ENCODE results near the gene MAN1A1.
A peak's percentile ranks its signal among the peaks of the same experiment; 100 is the strongest.
"Not testable (repeated sequence)": the region's sequence is repeated elsewhere in the genome, so short reads cannot be mapped to it uniquely, and the experiment has no call there.

MAN1A1 gene

DNA sequence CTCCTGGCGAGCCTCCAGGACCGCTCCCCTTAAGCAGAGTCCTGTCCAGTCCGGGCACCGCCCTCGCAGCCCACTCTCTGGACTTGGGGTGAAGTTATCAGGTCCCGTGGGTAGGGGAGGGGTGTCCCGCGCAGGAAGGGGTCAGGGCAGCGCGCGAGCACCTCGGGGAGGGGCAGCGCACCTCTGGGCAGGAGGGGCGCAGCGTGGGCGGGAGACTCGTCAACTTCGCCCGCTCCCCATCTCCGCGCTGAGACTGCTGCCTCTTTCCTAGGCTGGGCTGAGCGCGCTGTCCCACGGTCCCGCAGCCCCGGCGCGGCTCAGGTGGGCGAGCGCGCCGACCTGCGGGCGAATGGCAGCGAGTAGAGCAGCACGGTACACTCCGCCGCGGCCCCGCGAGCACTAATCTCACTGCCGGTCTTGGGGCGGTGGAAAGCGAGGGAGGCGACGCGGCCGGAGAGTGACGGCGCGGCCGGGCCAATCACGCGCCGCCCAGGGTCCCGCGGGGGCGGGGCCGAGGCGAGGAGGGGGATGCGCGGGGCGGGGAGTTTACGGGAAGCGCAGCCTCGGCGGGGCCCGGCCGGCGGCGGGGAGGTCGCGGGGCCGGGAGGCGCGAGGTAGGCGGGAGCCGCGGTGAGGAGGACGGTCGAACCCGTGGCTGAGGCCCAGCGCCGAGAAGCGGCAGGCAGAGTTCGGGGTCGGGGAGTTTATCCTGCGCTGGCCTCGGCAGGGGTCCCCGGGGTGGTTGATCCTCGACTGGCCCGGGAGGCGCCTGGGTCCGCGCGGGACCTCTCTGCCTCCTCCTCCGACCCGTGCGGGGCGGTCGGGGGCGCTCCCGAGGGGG, at the start of gene MAN1A1:
Gene MAN1A1, minus strand, starts transcription at position 401 of the 841 bp plus-strand sequence. CDS start 696 bp downstream, outside the sequence.
- DNase-seq (ENCODE audit: extremely low read depth in 1 of 2, low read depth in 1 of 2), result peak; percentile 65 to 83

GRCh38 chr6:119395192-119395591, 45.6 kb upstream of the MAN1A1 start:
- no peak for DNase-seq (ENCODE audit: extremely low read depth in 1 of 2, low read depth in 1 of 2)

GRCh38 chr6:119390247-119390793, 40.8 kb upstream of the MAN1A1 start:
- DNase-seq (ENCODE audit: extremely low read depth in 1 of 2, low read depth in 1 of 2), result no peak

GRCh38 chr6:119385994-119386393, 36.4 kb upstream of the MAN1A1 start:
- DNase-seq (ENCODE audit: extremely low read depth in 1 of 2, low read depth in 1 of 2), result no peak

- no peak for DNase-seq (ENCODE audit: extremely low read depth in 1 of 2, low read depth in 1 of 2)
Observed at GRCh38 chr6:119384444-119384843, 34.9 kb upstream of the MAN1A1 start.

DNA sequence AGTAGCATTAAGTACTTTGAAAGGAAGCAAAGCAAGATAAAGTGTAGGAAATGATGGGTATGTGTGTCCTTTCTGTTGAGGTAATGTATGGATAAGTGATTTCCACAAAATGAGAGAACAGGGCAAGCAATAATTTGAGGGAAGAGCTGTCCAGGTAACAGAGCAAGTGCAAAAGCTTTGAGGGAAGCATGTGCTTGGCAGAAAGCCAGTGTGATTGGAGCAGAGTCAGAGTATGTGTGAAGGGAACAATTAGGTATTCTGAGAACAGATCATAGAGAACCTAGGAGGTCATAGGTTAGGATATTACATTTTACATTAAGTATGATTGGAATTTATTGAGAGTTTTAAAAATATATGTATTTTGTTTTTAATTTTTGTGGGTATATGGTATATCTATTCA, 30.2 kb upstream of the MAN1A1 start:
- DNase-seq (ENCODE audit: extremely low read depth in 1 of 2, low read depth in 1 of 2), result no peak

GRCh38 chr6:119377043-119377442, 27.5 kb upstream of the MAN1A1 start:
- not testable (repeated sequence) for DNase-seq (ENCODE audit: extremely low read depth in 1 of 2, low read depth in 1 of 2)

DNA sequence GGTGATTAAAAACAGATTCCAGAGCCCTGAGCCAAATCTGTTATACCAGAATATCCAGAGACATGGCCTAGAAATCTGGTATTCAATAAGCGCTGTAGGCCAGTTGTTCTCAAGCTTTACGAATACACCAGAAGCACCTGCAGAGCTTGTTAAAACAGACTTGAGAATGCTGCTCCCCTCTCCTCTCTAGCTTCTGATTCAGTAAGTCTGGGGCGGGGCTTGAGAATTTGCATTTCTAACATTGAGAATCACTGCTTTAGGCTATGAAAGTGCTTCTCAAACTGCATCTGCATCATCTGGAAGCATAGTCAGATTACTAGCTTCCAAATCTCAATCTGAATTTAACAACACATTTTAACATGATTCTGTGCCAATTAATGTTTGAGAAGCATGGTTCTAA, 20.5 kb upstream of the MAN1A1 start:
- DNase-seq (ENCODE audit: extremely low read depth in 1 of 2, low read depth in 1 of 2), result no peak

GRCh38 chr6:119368921-119369320, 19.4 kb upstream of the MAN1A1 start:
- DNase-seq (ENCODE audit: extremely low read depth in 1 of 2, low read depth in 1 of 2), result no peak

- no peak for DNase-seq (ENCODE audit: extremely low read depth in 1 of 2, low read depth in 1 of 2)
Observed at GRCh38 chr6:119361209-119361608, 11.6 kb upstream of the MAN1A1 start.

GRCh38 chr6:119360262-119360915, 10.8 kb upstream of the MAN1A1 start:
- DNase-seq (ENCODE audit: extremely low read depth in 1 of 2, low read depth in 1 of 2), result no peak

DNA sequence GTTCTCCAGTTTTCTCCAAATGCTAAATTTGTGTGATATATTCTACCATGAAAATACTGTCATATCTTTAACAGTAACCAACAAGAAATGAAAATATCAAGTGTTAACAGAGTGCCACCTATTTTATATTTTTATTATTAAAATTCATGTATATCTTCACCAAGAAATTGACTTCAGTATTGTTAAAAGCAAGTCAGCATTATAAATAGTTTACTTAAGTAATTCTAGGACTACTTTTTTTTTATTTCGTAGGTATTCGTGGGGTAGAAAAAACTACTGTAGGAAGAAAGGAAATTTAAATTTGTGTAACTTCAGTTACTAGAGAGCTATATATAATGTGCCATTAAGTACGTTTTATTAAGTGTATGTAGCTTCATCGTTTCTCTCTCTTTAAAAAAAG, 6.3 kb upstream of the MAN1A1 start:
- DNase-seq (ENCODE audit: extremely low read depth in 1 of 2, low read depth in 1 of 2), result no peak

DNA sequence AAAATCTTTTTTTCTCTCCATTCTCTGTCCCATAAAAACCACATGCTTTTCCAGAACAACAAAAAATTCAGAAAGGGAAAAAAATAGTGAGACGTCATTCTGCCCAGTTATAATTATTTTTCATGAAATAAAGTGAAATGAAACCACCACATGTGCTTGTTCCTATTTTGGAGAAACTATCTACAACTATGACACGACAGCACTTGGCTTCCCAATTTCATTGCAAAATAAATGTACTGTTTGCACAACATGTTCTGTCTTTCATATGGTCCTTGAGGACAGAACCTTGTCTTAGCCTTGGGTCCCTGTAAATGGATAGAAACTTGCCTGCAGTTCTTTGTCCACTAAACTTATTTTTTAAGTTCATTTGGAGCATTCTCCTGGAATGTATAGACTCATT, 5.6 kb upstream of the MAN1A1 start:
- DNase-seq (ENCODE audit: extremely low read depth in 1 of 2, low read depth in 1 of 2), result no peak

GRCh38 chr6:119353696-119354095, 4.1 kb upstream of the MAN1A1 start:
- no peak for DNase-seq (ENCODE audit: extremely low read depth in 1 of 2, low read depth in 1 of 2)

DNA sequence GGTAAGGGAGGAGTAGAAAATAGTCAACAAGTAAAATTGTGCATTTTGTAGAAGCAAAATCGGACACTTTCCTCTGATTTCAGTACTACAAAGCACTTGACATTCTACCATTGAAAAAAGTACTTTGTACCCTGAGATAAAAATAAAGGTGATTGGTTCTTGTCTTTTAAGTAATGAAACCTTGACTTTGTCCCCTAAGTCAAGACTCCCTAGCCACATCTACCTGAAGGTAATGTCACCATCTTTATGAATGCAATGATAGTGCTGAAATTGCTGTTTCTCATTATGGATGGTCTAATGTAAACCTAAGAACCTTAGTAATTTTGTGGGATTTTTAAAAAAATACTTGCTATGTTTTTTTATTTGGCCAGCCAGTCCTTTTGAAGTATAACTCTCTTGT, 2.4 kb upstream of the MAN1A1 start:
- DNase-seq (ENCODE audit: extremely low read depth in 1 of 2, low read depth in 1 of 2), result no peak

- no peak for DNase-seq (ENCODE audit: extremely low read depth in 1 of 2, low read depth in 1 of 2)
Observed at GRCh38 chr6:119350952-119351372, 1.4 kb upstream of the MAN1A1 start.

DNA sequence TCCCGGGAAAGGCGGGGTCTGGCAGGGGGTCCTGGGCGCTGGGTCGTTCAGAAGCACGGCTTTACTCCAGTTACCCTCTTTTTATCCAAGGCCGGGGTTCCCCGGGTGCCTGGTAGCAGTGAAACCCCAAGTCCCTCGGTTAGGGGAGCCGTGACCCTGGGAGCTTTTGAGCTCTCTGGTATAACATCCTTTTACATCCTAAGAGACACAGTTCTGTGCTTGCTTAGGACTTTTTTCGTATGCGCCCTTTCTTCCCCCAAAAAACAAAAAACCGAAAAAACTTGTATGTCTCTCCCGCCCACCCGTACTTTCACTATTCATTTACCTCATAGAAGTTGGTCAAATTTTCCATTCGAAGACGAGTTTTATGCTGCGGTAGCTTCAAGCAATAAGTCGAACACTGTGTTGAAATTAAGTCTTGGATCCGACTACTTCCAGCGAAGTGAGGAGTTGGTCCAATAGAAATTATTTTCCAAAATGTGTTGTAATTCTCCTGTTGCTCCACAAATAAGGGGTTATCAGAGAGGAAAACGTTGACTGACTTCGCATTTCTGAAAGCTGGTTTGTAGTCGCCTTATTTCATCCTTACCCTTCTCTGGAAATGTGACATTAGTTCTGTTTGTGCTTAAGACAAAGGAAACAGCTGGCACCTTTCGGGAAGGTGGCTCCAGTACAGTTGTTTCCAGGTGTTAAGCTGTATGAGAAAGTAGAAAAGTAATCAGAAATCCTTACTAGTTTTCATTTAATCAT, 816 bp upstream of the MAN1A1 start:
- peak in 1 of 2 donors; percentile 24 for DNase-seq (ENCODE audit: extremely low read depth in 1 of 2, low read depth in 1 of 2)

DNA sequence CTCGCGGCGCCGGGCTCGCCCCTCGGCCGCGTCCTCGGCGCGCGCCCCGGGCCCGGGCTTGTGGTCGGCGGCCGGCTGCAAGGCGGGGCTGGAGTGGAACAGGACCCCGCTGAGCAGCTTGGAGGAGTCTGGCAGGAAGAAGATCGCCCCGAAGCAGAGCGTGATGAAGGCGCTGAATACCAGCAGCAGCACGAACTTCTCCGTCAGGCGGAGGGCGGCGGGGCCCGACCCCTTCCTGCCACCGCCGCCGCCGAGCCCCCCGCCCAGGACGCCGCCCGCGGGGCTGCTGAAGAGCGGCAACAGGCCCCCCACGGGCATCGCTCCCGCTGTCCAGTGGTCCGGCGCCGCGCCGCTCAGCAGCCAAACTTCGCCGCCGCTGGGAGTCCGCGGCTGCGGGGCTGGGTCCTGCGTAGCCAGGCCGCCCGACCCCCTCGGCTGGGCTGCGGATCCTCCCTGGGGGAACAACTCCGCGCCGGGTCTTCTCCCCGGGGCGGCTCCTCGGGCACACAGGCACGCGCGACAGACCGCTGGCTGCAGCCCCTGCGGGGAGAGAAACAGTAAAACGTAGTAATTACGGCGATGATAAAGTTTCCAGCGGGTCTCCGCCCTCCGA, 707 bp downstream of the MAN1A1 start:
- peak in 1 of 2 donors; percentile 14 for DNase-seq (ENCODE audit: extremely low read depth in 1 of 2, low read depth in 1 of 2)

DNA sequence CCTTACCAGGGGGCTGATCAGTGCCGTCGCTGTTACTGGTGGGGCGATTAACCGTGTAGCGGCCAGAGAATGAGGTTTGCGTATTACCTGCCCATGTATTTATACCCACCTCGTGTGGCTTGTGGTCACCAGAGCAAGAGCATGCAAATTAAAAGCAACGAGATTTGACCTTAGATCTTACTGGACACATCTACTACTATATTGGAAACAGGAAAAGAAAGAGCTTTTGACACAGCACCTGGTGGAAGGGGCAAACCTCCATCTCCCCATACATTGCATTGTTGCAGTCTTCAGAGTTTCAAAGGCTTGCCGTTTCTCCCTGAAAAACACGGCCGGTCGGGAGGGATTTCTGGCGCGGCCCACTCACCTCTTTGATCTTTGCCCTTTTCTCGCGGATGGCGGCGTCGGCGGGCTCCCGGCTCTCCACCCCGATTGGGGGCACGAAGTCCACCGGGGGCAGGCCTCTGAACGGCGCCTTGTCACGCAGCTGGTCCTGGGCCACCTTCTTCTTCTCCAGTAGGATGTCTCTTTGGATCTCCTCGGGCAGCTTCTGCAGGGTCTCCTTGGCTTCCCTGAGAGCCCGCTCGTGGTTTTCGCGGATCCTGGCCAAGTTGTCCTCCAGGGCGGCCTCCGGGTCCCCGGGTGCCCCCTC, 1.3 kb downstream of the MAN1A1 start:
- peak in 1 of 2 donors; percentile 22 for DNase-seq (ENCODE audit: extremely low read depth in 1 of 2, low read depth in 1 of 2)

DNA sequence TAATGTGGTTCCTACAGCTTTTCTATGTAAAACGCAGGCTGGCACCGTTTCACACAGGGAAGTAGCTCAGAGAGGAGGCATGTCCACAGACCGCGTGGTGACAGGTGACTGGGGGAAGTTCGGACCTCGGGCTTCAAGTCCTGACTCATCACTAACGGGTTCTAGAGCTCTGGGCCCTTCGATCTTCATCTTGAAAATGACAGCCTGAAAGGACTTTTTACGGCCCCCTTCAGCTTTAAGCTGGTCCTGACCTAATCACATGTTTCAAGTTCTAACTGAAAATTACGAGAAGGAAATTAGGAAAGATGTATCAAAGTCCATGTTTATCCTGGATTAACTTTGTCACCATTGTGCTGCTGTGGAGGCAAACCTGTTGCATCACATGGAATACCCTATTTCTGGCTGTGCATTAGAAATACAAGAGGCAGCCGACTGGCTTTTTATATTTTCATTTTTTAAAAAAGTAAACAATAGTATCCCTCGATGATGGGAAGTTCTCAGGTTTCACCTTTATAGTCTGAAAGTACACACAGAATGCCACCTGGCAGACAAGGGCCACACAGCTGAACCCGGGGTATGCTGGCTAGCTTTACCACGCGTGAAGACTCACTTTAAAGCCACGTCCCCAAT, 2.0 kb downstream of the MAN1A1 start:
- DNase-seq (ENCODE audit: extremely low read depth in 1 of 2, low read depth in 1 of 2), result no peak
